Measurements from ENCODE around the gene TMEM271. TPM values are rescaled to one million over a fixed set of nuclear protein-coding genes. Genes with fewer than 3 reads are reported as not detected.

TMEM271 gene
- total and polyA plus RNA-seq, 4 donors: not detected

GRCh38 chr4:621296-622070 lies 45.4 kb upstream of the TMEM271 start:
- Histone ChIP-seq H3K9ac (ENCODE audit: insufficient read depth in 1 of 2, low read length in 2 of 2) (no peak overlapping the region), H3K27ac (ENCODE audit: low read depth in 1 of 2, low read length in 1 of 2) (no peak overlapping the region), H3K36me3 (ENCODE audit: control insufficient read depth in 4 of 4, insufficient read depth in 4 of 4, low read length in 4 of 4) (no peaks in the 10 kb centered on the region), H3K4me1 (ENCODE audit: control insufficient read depth in 5 of 5, insufficient read depth in 5 of 5, low read length in 5 of 5) (peaks cover 0 to 7% (median 0%) of the 10 kb centered on the region in 5 donors), H3K27me3 (ENCODE audit: control insufficient read depth in 3 of 3, insufficient read depth in 3 of 3, low read length in 2 of 3) (no peaks in the 10 kb centered on the region), H3K4me3 (no peak overlapping the region), H3K9me3 (ENCODE audit: control insufficient read depth in 4 of 4, insufficient read depth in 3 of 4, low read length in 3 of 4) (peaks cover 0 to 2% (median 0%) of the 10 kb centered on the region in 4 donors)
- DNase-seq (no peak), ATAC-seq (ENCODE audit: insufficient read depth, low FRiP score) (no peak)
- 85 to 90% methylated on average over 22 of the region's 22 CpGs for WGBS, 2 donors
- TF ChIP-seq, protein P1, sequence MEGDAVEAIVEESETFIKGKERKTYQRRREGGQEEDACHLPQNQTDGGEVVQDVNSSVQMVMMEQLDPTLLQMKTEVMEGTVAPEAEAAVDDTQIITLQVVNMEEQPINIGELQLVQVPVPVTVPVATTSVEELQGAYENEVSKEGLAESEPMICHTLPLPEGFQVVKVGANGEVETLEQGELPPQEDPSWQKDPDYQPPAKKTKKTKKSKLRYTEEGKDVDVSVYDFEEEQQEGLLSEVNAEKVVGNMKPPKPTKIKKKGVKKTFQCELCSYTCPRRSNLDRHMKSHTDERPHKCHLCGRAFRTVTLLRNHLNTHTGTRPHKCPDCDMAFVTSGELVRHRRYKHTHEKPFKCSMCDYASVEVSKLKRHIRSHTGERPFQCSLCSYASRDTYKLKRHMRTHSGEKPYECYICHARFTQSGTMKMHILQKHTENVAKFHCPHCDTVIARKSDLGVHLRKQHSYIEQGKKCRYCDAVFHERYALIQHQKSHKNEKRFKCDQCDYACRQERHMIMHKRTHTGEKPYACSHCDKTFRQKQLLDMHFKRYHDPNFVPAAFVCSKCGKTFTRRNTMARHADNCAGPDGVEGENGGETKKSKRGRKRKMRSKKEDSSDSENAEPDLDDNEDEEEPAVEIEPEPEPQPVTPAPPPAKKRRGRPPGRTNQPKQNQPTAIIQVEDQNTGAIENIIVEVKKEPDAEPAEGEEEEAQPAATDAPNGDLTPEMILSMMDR (IDR thresholded peaks at IDR 0.05; ENCODE audit: control extremely low read depth, extremely low read depth): no peak

GRCh38 chr4:620851-621261 lies 44.8 kb upstream of the TMEM271 start:
- ATAC-seq (ENCODE audit: insufficient read depth, low FRiP score): no peak
- Histone ChIP-seq H3K27ac (ENCODE audit: low read depth in 1 of 2, low read length in 1 of 2) (no peak overlapping the region), H3K4me3 (no peak overlapping the region), H3K27me3 (ENCODE audit: control insufficient read depth in 3 of 3, insufficient read depth in 3 of 3, low read length in 2 of 3) (no peaks in the 10 kb centered on the region), H3K4me1 (ENCODE audit: control insufficient read depth in 5 of 5, insufficient read depth in 5 of 5, low read length in 5 of 5) (peaks cover 0 to 7% (median 0%) of the 10 kb centered on the region in 5 donors), H3K9ac (ENCODE audit: insufficient read depth in 1 of 2, low read length in 2 of 2) (no peak overlapping the region), H3K9me3 (ENCODE audit: control insufficient read depth in 4 of 4, insufficient read depth in 3 of 4, low read length in 3 of 4) (peaks cover 0 to 2% (median 0%) of the 10 kb centered on the region in 4 donors), H3K36me3 (ENCODE audit: control insufficient read depth in 4 of 4, insufficient read depth in 4 of 4, low read length in 4 of 4) (no peaks in the 10 kb centered on the region)
- no peak for DNase-seq
- WGBS, 2 donors: 92 to 93% methylated on average over 19 of the region's 19 CpGs
- TF ChIP-seq, protein P1 (IDR thresholded peaks at IDR 0.05; ENCODE audit: control extremely low read depth, extremely low read depth): no peak

GRCh38 chr4:620201-620600 lies 44.1 kb upstream of the TMEM271 start:
- no peak overlapping the region for H3K4me3 ChIP-seq
- H3K27ac ChIP-seq (ENCODE audit: low read depth in 1 of 2, low read length in 1 of 2): no peak overlapping the region
- ATAC-seq (ENCODE audit: insufficient read depth, low FRiP score) (no peak), DNase-seq (no peak)
- H3K9ac ChIP-seq (ENCODE audit: insufficient read depth in 1 of 2, low read length in 2 of 2): no peak overlapping the region
- H3K36me3 ChIP-seq (ENCODE audit: control insufficient read depth in 4 of 4, insufficient read depth in 4 of 4, low read length in 4 of 4): no peaks in the 10 kb centered on the region
- peaks cover 0 to 2% (median 0%) of the 10 kb centered on the region in 4 donors for H3K9me3 ChIP-seq (ENCODE audit: control insufficient read depth in 4 of 4, insufficient read depth in 3 of 4, low read length in 3 of 4)
- no peaks in the 10 kb centered on the region for H3K27me3 ChIP-seq (ENCODE audit: control insufficient read depth in 3 of 3, insufficient read depth in 3 of 3, low read length in 2 of 3)
- H3K4me1 ChIP-seq (ENCODE audit: control insufficient read depth in 5 of 5, insufficient read depth in 5 of 5, low read length in 5 of 5): peaks cover 0 to 7% (median 0%) of the 10 kb centered on the region in 5 donors
- TF ChIP-seq, protein P1 (IDR thresholded peaks at IDR 0.05; ENCODE audit: control extremely low read depth, extremely low read depth): no peak
- WGBS, 2 donors: 85 to 90% methylated on average over 11 of the region's 11 CpGs
